NCI-H2196 (cell line): ENCODE data around the gene DEFB132.
"Not testable (repeated sequence)": the region's sequence is repeated elsewhere in the genome, so short reads cannot be mapped to it uniquely, and the experiment has no call there.

ENCODE experiments used
- DNase-seq: peaks from one replicate; lab custom pipeline; 2025; ENCODE audit not compliant: unreplicated experiment; lab: John Stamatoyannopoulos, UW

The DEFB132 gene

GRCh38 chr20:257419-257818 lies at the start of gene DEFB132:
Gene DEFB132 (plus strand): TSS chr20:257724. CDS start chr20:257779, 55 bp downstream.
- no peak for DNase-seq

GRCh38 chr20:208942-209566 lies 48.5 kb upstream of the DEFB132 start:
- peak; percentile 28 for DNase-seq

- no peak for DNase-seq
Observed at GRCh38 chr20:210809-211502, 46.6 kb upstream of the DEFB132 start.

- no peak for DNase-seq
Observed at GRCh38 chr20:214383-214782, 43.1 kb upstream of the DEFB132 start.

GRCh38 chr20:215796-216195 lies 41.7 kb upstream of the DEFB132 start:
- DNase-seq = no peak

GRCh38 chr20:217266-217665 lies 40.3 kb upstream of the DEFB132 start:
- DNase-seq = no peak

GRCh38 chr20:219290-220115 lies 38.0 kb upstream of the DEFB132 start:
- DNase-seq = peak; percentile 31

GRCh38 chr20:221258-221830 lies 36.2 kb upstream of the DEFB132 start:
- no peak for DNase-seq

GRCh38 chr20:225879-226278 lies 31.6 kb upstream of the DEFB132 start:
- not testable (repeated sequence) for DNase-seq

- DNase-seq = no peak
Observed at GRCh38 chr20:226958-227357, 30.6 kb upstream of the DEFB132 start, which contains the start of gene DEFB129. Gene DEFB129 (plus strand): TSS chr20:227258. CDS start chr20:227289, 31 bp downstream.

GRCh38 chr20:227439-228105 lies 30.0 kb upstream of the DEFB132 start:
- no peak for DNase-seq

GRCh38 chr20:235891-236290 lies 21.6 kb upstream of the DEFB132 start:
- DNase-seq = peak; percentile 8

GRCh38 chr20:237489-237888 lies 20.0 kb upstream of the DEFB132 start:
- no peak for DNase-seq

- DNase-seq = no peak
Observed at GRCh38 chr20:237929-238328, 19.6 kb upstream of the DEFB132 start.

GRCh38 chr20:242905-243304 lies 14.6 kb upstream of the DEFB132 start:
- DNase-seq = no peak

- no peak for DNase-seq
Observed at GRCh38 chr20:251354-251753, 6.2 kb upstream of the DEFB132 start.

GRCh38 chr20:252801-253200 lies 4.7 kb upstream of the DEFB132 start:
- no peak for DNase-seq

GRCh38 chr20:253447-253846 lies 4.1 kb upstream of the DEFB132 start:
- not testable (repeated sequence) for DNase-seq

GRCh38 chr20:258269-258858 lies 840 bp downstream of the DEFB132 start:
- DNase-seq = no peak

GRCh38 chr20:258963-259362 lies 1.4 kb downstream of the DEFB132 start:
- no peak for DNase-seq
